H1 (cell line): ENCODE results near the gene CCR3. TPM values are rescaled to one million over a fixed set of nuclear protein-coding genes. Genes with fewer than 3 reads are reported as not detected.

Source experiments
- CTCF ChIA-PET: fragments of 300-600 bp; sonication (Branson Sonifier 250); formaldehyde crosslinking; loops from one replicate; lab custom pipeline; 2021; ENCODE audit not compliant: partially characterized antibody; lab: Charles Lee
- POLR2A ChIA-PET: fragments of 300-600 bp; sonication (Branson Sonifier 250); formaldehyde crosslinking; loops from one replicate; lab custom pipeline; 2021; ENCODE audit warnings: inconsistent platforms; ENCODE audit not compliant: partially characterized antibody; lab: Charles Lee
- DNase-seq, 2 experiments: peaks; one replicate each; pipeline versions ENCODE4 v3.0.0 to v3.0.0-alpha.2; 2010 to 2022; ENCODE audit warnings: low spot score in 2 of 2, low read depth in 1 of 2, mixed read lengths in 1 of 2
- FAIRE-seq: peaks from 2 replicates; lab custom pipeline; 2011; peaks lifted over from hg19 to GRCh38; lab: Jason Lieb, UNC
- H2AFZ ChIP-seq: 2 replicates; pipeline ENCODE4 v1.8.1; 2012; ENCODE audit warnings: low read length, inconsistent platforms
- H2AK5ac ChIP-seq: 2 replicates; pipeline ENCODE4 v1.6.1; 2013; ENCODE audit warnings: low read depth, low read length
- H2BK120ac ChIP-seq: replicated peaks from 2 replicates; pipeline ENCODE3; 2013; ENCODE audit warnings: low read depth, low read length, inconsistent platforms
- H2BK12ac ChIP-seq: 2 replicates; pipeline ENCODE4 v1.6.1; 2013; ENCODE audit warnings: low read depth, low read length
- H2BK15ac ChIP-seq: 2 replicates; pipeline ENCODE4 v1.6.1; 2013; ENCODE audit warnings: low read length
- H2BK20ac ChIP-seq: 2 replicates; pipeline ENCODE4 v1.6.1; 2013; ENCODE audit warnings: low read length
- H2BK5ac ChIP-seq: 2 replicates; pipeline ENCODE4 v1.6.1; 2013; ENCODE audit warnings: low read depth, low read length
- H3K14ac ChIP-seq: 2 replicates; pipeline ENCODE4 v1.6.1; 2013; ENCODE audit warnings: inconsistent platforms; ENCODE audit not compliant: insufficient read length
- H3K18ac ChIP-seq: 2 replicates; pipeline ENCODE4 v1.6.1; 2013; ENCODE audit warnings: low read length; ENCODE audit errors: extremely low read depth
- H3K23ac ChIP-seq: 2 replicates; pipeline ENCODE4 v1.6.1; 2013; ENCODE audit warnings: inconsistent platforms; ENCODE audit not compliant: insufficient read length
- H3K23me2 ChIP-seq: 2 replicates; pipeline ENCODE4 v1.6.1; 2013; ENCODE audit warnings: low read depth, low read length
- H3K27ac ChIP-seq: 2 replicates; pipeline ENCODE4 v1.6.1; 2011; ENCODE audit warnings: low read depth, low read length, inconsistent platforms
- H3K27me3 ChIP-seq, 4 experiments: replicated peaks in 1 of 4; 1 replicate in 1 of 4; 2 replicates in 3 of 4; pipeline versions ENCODE4 v1.6.1 to v1.8.1; 2011 to 2013; ENCODE audit warnings: low read length in 3 of 4, mild to moderate bottlenecking in 3 of 4, inconsistent platforms in 2 of 4, mixed read lengths in 2 of 4, moderate library complexity in 1 of 4; ENCODE audit not compliant: control insufficient read depth in 3 of 4, insufficient read depth in 3 of 4; ENCODE audit errors: extremely low read depth in 1 of 4
- H3K36me3 ChIP-seq, 4 experiments: 2 replicates each; pipeline versions ENCODE4 v1.6.1 to v1.8.1; 2011 to 2013; ENCODE audit warnings: mild to moderate bottlenecking in 4 of 4, low read length in 3 of 4, moderate library complexity in 2 of 4, control low read depth in 1 of 4, inconsistent platforms in 1 of 4; ENCODE audit not compliant: insufficient read depth in 4 of 4, control insufficient read depth in 2 of 4
- H3K4ac ChIP-seq: replicated peaks from 2 replicates; pipeline ENCODE3; 2013; ENCODE audit warnings: low read length, low read depth, mixed read lengths, inconsistent platforms; ENCODE audit not compliant: insufficient read length
- H3K4me1 ChIP-seq, 4 experiments: replicated peaks in 1 of 4; 1 replicate in 1 of 4; 2 replicates in 3 of 4; pipeline versions ENCODE4 v1.6.1 to v1.8.1; 2011 to 2013; ENCODE audit warnings: low read length in 3 of 4, inconsistent platforms in 2 of 4, mixed read lengths in 1 of 4; ENCODE audit not compliant: insufficient read depth in 4 of 4, control insufficient read depth in 3 of 4
- H3K4me2 ChIP-seq, 2 experiments: 2 replicates each; pipeline versions ENCODE4 v1.6.1 to v1.8.1; 2011 to 2013; ENCODE audit warnings: low read depth in 2 of 2, low read length in 2 of 2, control low read depth in 1 of 2, inconsistent platforms in 1 of 2, mild to moderate bottlenecking in 1 of 2; ENCODE audit not compliant: insufficient read depth in 1 of 2
- H3K4me3 ChIP-seq, 4 experiments: fragments of 200-600, 300-600 bp in 1 of 4; sonication (generic), shearing (Covaris generic), sonication (Bioruptor Twin) in 1 of 4; 2 replicates each; pipeline versions ENCODE4 v1.5.1 to v1.8.1; 2011 to 2016; ENCODE audit warnings: low read length in 4 of 4, low read depth in 3 of 4, control low read depth in 2 of 4, inconsistent platforms in 2 of 4, mild to moderate bottlenecking in 2 of 4, mixed read lengths in 1 of 4, moderate library complexity in 1 of 4; ENCODE audit not compliant: insufficient read depth in 2 of 4; ENCODE audit errors: extremely low read depth in 1 of 4
- H3K56ac ChIP-seq: replicated peaks from 2 replicates; pipeline ENCODE3; 2013; ENCODE audit warnings: low read depth, mild to moderate bottlenecking, mixed read lengths, low read length, inconsistent platforms; ENCODE audit not compliant: insufficient read length
- H3K79me1 ChIP-seq: 2 replicates; pipeline ENCODE4 v1.6.1; 2013; ENCODE audit warnings: low read depth, low read length, control low read depth
- H3K79me2 ChIP-seq, 2 experiments: 2 replicates each; pipeline versions ENCODE4 v1.6.1 to v1.8.1; 2012 to 2013; ENCODE audit warnings: low read length in 2 of 2, mild to moderate bottlenecking in 2 of 2, inconsistent platforms in 1 of 2; ENCODE audit not compliant: insufficient read depth in 2 of 2, control insufficient read depth in 1 of 2
- H3K9ac ChIP-seq, 4 experiments: replicated peaks in 1 of 4; 1 replicate in 1 of 4; 2 replicates in 3 of 4; pipeline versions ENCODE4 v1.6.1 to v1.8.1; 2011 to 2013; ENCODE audit warnings: low read depth in 3 of 4, low read length in 3 of 4, control low read depth in 2 of 4, mild to moderate bottlenecking in 2 of 4, moderate library complexity in 2 of 4, inconsistent platforms in 1 of 4; ENCODE audit errors: extremely low read depth in 1 of 4
- H3K9me3 ChIP-seq, 2 experiments: 2 replicates each; pipeline versions ENCODE4 v1.6.1 to v1.8.1; 2012 to 2013; ENCODE audit warnings: mild to moderate bottlenecking in 2 of 2, moderate library complexity in 2 of 2, control low read depth in 1 of 2, inconsistent platforms in 1 of 2, low read depth in 1 of 2, low read length in 1 of 2, mixed read lengths in 1 of 2; ENCODE audit not compliant: insufficient read depth in 2 of 2
- H4K20me1 ChIP-seq, 2 experiments: replicated peaks in 1 of 2; 2 replicates each; pipeline versions ENCODE3 to v1.8.1; 2011 to 2013; ENCODE audit warnings: inconsistent platforms in 2 of 2, low read length in 2 of 2, mild to moderate bottlenecking in 1 of 2; ENCODE audit not compliant: insufficient read depth in 2 of 2, control insufficient read depth in 1 of 2
- H4K5ac ChIP-seq: 2 replicates; pipeline ENCODE4 v1.6.1; 2013; ENCODE audit warnings: low read length, low read depth, mixed read lengths, inconsistent platforms; ENCODE audit not compliant: insufficient read length
- H4K8ac ChIP-seq: 2 replicates; pipeline ENCODE4 v1.8.0; 2013; ENCODE audit warnings: mild to moderate bottlenecking, moderate library complexity, low read length, inconsistent platforms; ENCODE audit not compliant: insufficient read depth; ENCODE audit errors: extremely low read depth
- H4K91ac ChIP-seq: replicated peaks from 2 replicates; pipeline ENCODE3; 2013; ENCODE audit warnings: low read length, mixed read lengths, inconsistent platforms; ENCODE audit not compliant: insufficient read length
- CBX5 ChIP-seq: fragments of 300-800, 300-1000 bp; sonication (generic); IDR thresholded peaks from 2 replicates; pipeline ENCODE4 v1.7.1; 2016; ENCODE audit warnings: antibody characterized with exemption, low read length, low read depth
- CTCF ChIP-seq, 3 experiments: IDR thresholded peaks; 1 replicate in 2 of 3; 2 replicates in 1 of 3; pipeline versions ENCODE4 v1.5.1 to v1.6.1; 2011; ENCODE audit warnings: low read length in 3 of 3, mild to moderate bottlenecking in 3 of 3, inconsistent platforms in 2 of 3, low read depth in 1 of 3, moderate library complexity in 1 of 3; ENCODE audit not compliant: insufficient read depth in 1 of 3; ENCODE audit errors: control extremely low read depth in 1 of 3
- EP300 ChIP-seq, 2 experiments: IDR thresholded peaks; 1 replicate in 1 of 2; 2 replicates in 1 of 2; pipeline ENCODE4 v1.6.1; 2011 to 2012; ENCODE audit warnings: low read depth in 2 of 2, low read length in 2 of 2, mild to moderate bottlenecking in 2 of 2, borderline replicate concordance in 1 of 2, inconsistent platforms in 1 of 2, moderate library complexity in 1 of 2
- HDAC2 ChIP-seq, 2 experiments: fragments of 300-600 bp in 1 of 2; sonication (generic) in 1 of 2; IDR thresholded peaks; 2 replicates each; pipeline ENCODE4 v1.6.1; 2011 to 2012; ENCODE audit warnings: low read depth in 2 of 2, low read length in 2 of 2, mild to moderate bottlenecking in 2 of 2, moderate library complexity in 2 of 2, borderline replicate concordance in 1 of 2, inconsistent platforms in 1 of 2
- KDM1A ChIP-seq: fragments of 200-600, 300-600 bp; sonication (generic); IDR thresholded peaks from 2 replicates; pipeline ENCODE4 v1.7.1; 2016; ENCODE audit warnings: mild to moderate bottlenecking, low read length, borderline replicate concordance
- KDM4A ChIP-seq: IDR thresholded peaks from one replicate; pipeline ENCODE4 v1.7.1; 2012; ENCODE audit warnings: low read depth, mild to moderate bottlenecking, moderate library complexity, low read length, inconsistent platforms; ENCODE audit not compliant: severe bottlenecking
- TAF1 ChIP-seq: IDR thresholded peaks from 2 replicates; pipeline ENCODE4 v1.6.1; 2011; ENCODE audit warnings: mild to moderate bottlenecking, low read depth, low read length
- YY1 ChIP-seq: IDR thresholded peaks from 2 replicates; pipeline ENCODE4 v1.6.1; 2011; ENCODE audit warnings: low read depth, mild to moderate bottlenecking, low read length
- WGBS, 2 experiments: shearing (Covaris generic) in 1 of 2; methylation state at CpG; one replicate each; pipeline versions ENCODE4 v1.1.6 to v1.1.7; 2013 to 2015; ENCODE audit warnings: low lambda C conversion rate in 2 of 2, mixed read lengths in 2 of 2, inconsistent platforms in 1 of 2, low coverage in 1 of 2, missing lambda C conversion rate in 1 of 2; ENCODE audit not compliant: insufficient replicate concordance in 2 of 2, insufficient coverage in 1 of 2, insufficient read length in 1 of 2; ENCODE audit errors: extremely low coverage in 1 of 2, missing lambda C conversion rate in 1 of 2; 5-methylcytosine and 5-hydroxymethylcytosine counted together
- polyA plus RNA-seq, 7 experiments: library from polyadenylated mRNA; depleted of rRNA in 3 of 7; stranded (reverse) in 5 of 7; unstranded in 2 of 7; fragments of >200 nt in 5 of 7; fragments of 200-250 nt in 2 of 7; gene quantifications; 1 replicate in 5 of 7; 2 replicates in 1 of 7; 4 replicates in 1 of 7; pipeline versions ENCODE4 v1.2.1 to v1.2.3, GENCODE V29; 2011 to 2013; ENCODE audit warnings: missing spikeins in 2 of 7, mixed read lengths in 2 of 7
- total RNA-seq: library from RNA; stranded (reverse); fragmentation: NEBNext Ultra II Directional; extraction: Animal tissue kit (Norgen Biotek cat#: 25700); gene quantifications from 2 replicates; pipeline ENCODE4 v1.2.1, GENCODE V29; 2021

CCR3 gene
- total and polyA plus RNA-seq, 2 of the 8 experiments (the other 6 are each of a cell fraction or from before 2014, with no cell fraction given), result not detected

GRCh38 chr3:46286947-46287565 is 44.8 kb downstream of the CCR3 start:
- CTCF ChIA-PET, result interaction anchor here (4.4 kb wide), 1 partner anchor 11 kb away, joined by 21 read pairs; no protein-coding TSS in a partner anchor
- POLR2A ChIA-PET, result interaction anchor here (1.1 kb wide), 1 partner anchor 10 kb away, joined by 5 read pairs; no protein-coding TSS in a partner anchor
- WGBS, 2 experiments, result 77% methylated on average over 5 of the region's 5 CpGs; no CpG with 5 or more reads in 1 of the 2 experiments

More at GRCh38 chr3:46286947-46287565, 44.8 kb downstream of the CCR3 start:
- Histone ChIP-seq H2BK15ac (no peak overlapping the region), H3K23me2 (no peaks in the 10 kb centered on the region), H2AFZ (no peak overlapping the region), H4K91ac (no peak overlapping the region), H3K36me3 (no peaks in the 10 kb centered on the region), H3K23ac (no peak overlapping the region), H4K20me1 (no peaks in the 10 kb centered on the region), H4K5ac (no peak overlapping the region), H3K9me3 (no peaks in the 10 kb centered on the region), H2BK5ac (no peak overlapping the region), H4K8ac (no peak overlapping the region), H3K4me1 (no peaks in the 10 kb centered on the region), H3K79me1 (no peaks in the 10 kb centered on the region), H2AK5ac (no peak overlapping the region), H3K56ac (no peak overlapping the region), H3K4me2 (no peak overlapping the region), H3K4me3 (no peak overlapping the region), H2BK120ac (no peak overlapping the region), H3K27ac (no peak overlapping the region), H3K14ac (no peak overlapping the region), H2BK20ac (no peak overlapping the region), H3K9ac (no peak overlapping the region), H3K27me3 (no peaks in the 10 kb centered on the region), H3K18ac (no peak overlapping the region), H2BK12ac (no peak overlapping the region), H3K79me2 (no peaks in the 10 kb centered on the region), H3K4ac (no peak overlapping the region)
- no peak for DNase-seq
- no peak for FAIRE-seq
- no peak for TF ChIP-seq CBX5
- no peak for TF ChIP-seq KDM4A
- no peak for TF ChIP-seq YY1
- no peak for TF ChIP-seq CTCF (IDR thresholded peaks at IDR 0.05; ENCODE audit: control extremely low read depth in 1 of 3, insufficient read depth in 1 of 3, low read depth in 1 of 3, low read length in 3 of 3)
- no peak for TF ChIP-seq HDAC2 (IDR thresholded peaks at IDR 0.05; ENCODE audit: borderline replicate concordance in 1 of 2, low read depth in 2 of 2, low read length in 2 of 2)
- no peak for TF ChIP-seq KDM1A
- no peak for TF ChIP-seq EP300 (IDR thresholded peaks at IDR 0.05; ENCODE audit: borderline replicate concordance in 1 of 2, low read depth in 2 of 2, low read length in 2 of 2)
- TF ChIP-seq TAF1, result no peak
